Parathyroid adenoma (tissue), 2 donors: Measurements from ENCODE around the gene MGAT3.
"Not testable (repeated sequence)": the region's sequence is repeated elsewhere in the genome, so short reads cannot be mapped to it uniquely, and the experiment has no call there.

Experiments
- H2AFZ ChIP-seq: fragments of 300-600 bp; sonication (generic); one replicate; pipeline ENCODE4 v1.7.0; 2017; ENCODE audit warnings: antibody characterized with exemption, mild to moderate bottlenecking
- H3K27ac ChIP-seq: fragments of 300-600 bp; sonication (generic); one replicate; pipeline ENCODE4 v1.7.0; 2017
- H3K27me3 ChIP-seq: fragments of 300-600 bp; sonication (generic); one replicate; pipeline ENCODE4 v1.7.0; 2017; ENCODE audit warnings: low read length; ENCODE audit not compliant: control insufficient read depth, insufficient read depth
- H3K36me3 ChIP-seq: fragments of 300-600 bp; sonication (generic); one replicate; pipeline ENCODE4 v1.7.0; 2017; ENCODE audit warnings: low read length; ENCODE audit not compliant: control insufficient read depth, insufficient read depth
- H3K4me1 ChIP-seq: fragments of 300-600 bp; sonication (generic); one replicate; pipeline ENCODE4 v1.7.0; 2017; ENCODE audit warnings: control low read depth
- H3K4me2 ChIP-seq: fragments of 300-600 bp; sonication (generic); one replicate; pipeline ENCODE4 v1.7.0; 2017; ENCODE audit warnings: low read length
- H3K4me3 ChIP-seq: fragments of 300-600 bp; sonication (generic); one replicate; pipeline ENCODE4 v1.7.0; 2017; ENCODE audit warnings: low read depth, low read length
- H3K79me2 ChIP-seq: fragments of 300-600 bp; sonication (generic); one replicate; pipeline ENCODE4 v1.7.0; 2017; ENCODE audit warnings: control low read depth
- H3K9ac ChIP-seq: fragments of 300-600 bp; sonication (generic); one replicate; pipeline ENCODE4 v1.7.0; 2017; ENCODE audit warnings: mild to moderate bottlenecking
- H3K9me3 ChIP-seq: fragments of 300-600 bp; sonication (generic); one replicate; pipeline ENCODE4 v1.7.0; 2017; ENCODE audit warnings: low read length; ENCODE audit not compliant: control insufficient read depth
- TF ChIP-seq, protein P1 (sequence below): fragments of 300-600 bp; sonication (generic); IDR thresholded peaks from one replicate; pipeline ENCODE4 v1.7.0; 2017; ENCODE audit warnings: antibody characterized with exemption, mild to moderate bottlenecking
- donor health status: primary hyperparathyroidism.

Gene MGAT3

DNA sequence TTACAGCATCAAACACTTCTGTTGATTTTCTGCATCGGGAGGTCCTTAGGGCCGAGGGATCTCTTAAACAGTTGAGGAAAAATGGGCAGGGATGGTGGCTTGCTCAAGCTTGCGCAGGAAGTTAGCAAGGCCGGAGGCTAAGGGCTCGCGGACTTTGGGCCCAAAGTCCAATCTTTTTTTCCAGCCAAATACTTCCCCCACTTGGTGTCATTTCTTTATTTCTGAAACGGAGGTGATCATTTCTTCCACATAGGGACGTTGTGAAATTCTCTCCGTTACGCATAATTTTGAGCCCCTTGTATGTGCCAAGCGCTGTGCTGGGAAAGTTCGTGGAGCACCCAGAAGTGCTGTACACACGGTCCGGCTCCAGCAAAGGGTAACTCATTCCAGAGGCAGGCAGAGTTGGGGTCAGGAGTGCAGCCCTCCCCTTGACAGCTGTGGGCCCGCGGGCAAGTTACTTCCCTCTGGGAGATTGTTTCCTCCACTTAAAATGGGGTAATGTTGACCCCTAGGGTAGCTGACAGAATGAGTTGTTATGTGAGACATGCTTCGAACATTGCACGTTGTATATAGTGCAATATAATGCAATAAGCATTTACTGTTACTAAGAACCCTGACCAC, 46.1 kb downstream of the MGAT3 start:
- H3K27me3 ChIP-seq: no peaks in the 10 kb centered on the region
- H3K36me3 ChIP-seq: no peaks in the 10 kb centered on the region
- peaks cover 17% of the 10 kb centered on the region for H3K4me1 ChIP-seq
- H2AFZ ChIP-seq: peak overlapping the region; percentile 68
- peak overlapping the region; percentile 73 for H3K4me2 ChIP-seq
- H3K79me2 ChIP-seq: peaks cover 32% of the 10 kb centered on the region
- no peak overlapping the region for H3K9ac ChIP-seq
- H3K4me3 ChIP-seq: peak overlapping the region; percentile 79
- TF ChIP-seq, protein P1, sequence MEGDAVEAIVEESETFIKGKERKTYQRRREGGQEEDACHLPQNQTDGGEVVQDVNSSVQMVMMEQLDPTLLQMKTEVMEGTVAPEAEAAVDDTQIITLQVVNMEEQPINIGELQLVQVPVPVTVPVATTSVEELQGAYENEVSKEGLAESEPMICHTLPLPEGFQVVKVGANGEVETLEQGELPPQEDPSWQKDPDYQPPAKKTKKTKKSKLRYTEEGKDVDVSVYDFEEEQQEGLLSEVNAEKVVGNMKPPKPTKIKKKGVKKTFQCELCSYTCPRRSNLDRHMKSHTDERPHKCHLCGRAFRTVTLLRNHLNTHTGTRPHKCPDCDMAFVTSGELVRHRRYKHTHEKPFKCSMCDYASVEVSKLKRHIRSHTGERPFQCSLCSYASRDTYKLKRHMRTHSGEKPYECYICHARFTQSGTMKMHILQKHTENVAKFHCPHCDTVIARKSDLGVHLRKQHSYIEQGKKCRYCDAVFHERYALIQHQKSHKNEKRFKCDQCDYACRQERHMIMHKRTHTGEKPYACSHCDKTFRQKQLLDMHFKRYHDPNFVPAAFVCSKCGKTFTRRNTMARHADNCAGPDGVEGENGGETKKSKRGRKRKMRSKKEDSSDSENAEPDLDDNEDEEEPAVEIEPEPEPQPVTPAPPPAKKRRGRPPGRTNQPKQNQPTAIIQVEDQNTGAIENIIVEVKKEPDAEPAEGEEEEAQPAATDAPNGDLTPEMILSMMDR: no peak
- no peaks in the 10 kb centered on the region for H3K9me3 ChIP-seq
- H3K27ac ChIP-seq: peak overlapping the region; percentile 82

DNA sequence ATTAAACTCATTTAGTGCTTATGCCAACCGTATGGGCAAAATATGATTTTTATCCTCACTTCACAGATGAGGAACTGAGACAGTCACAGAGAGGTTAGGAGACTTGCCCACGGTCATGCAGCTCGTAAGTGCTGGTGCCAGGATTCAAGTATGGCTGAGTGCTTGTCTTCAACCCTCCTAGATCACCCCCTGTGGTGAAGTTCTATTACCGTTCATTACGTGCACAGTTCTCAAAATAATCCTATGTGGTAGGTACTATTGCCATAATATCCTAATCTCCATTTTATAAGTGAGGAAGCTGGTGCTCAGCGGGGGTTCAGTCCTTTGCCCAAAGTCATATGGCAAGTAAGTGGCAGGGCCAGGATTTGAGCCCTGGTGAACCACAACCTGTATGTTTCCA, 46.8 kb downstream of the MGAT3 start:
- H3K27me3 ChIP-seq: no peaks in the 10 kb centered on the region
- peak overlapping the region; percentile 73 for H3K4me2 ChIP-seq
- no peaks in the 10 kb centered on the region for H3K9me3 ChIP-seq
- H2AFZ ChIP-seq: no peak overlapping the region
- no peak overlapping the region for H3K9ac ChIP-seq
- no peak overlapping the region for H3K27ac ChIP-seq
- H3K79me2 ChIP-seq: peaks cover 36% of the 10 kb centered on the region
- peaks cover 17% of the 10 kb centered on the region for H3K4me1 ChIP-seq
- H3K36me3 ChIP-seq: no peaks in the 10 kb centered on the region
- TF ChIP-seq, protein P1: no peak
- H3K4me3 ChIP-seq: no peak overlapping the region

DNA sequence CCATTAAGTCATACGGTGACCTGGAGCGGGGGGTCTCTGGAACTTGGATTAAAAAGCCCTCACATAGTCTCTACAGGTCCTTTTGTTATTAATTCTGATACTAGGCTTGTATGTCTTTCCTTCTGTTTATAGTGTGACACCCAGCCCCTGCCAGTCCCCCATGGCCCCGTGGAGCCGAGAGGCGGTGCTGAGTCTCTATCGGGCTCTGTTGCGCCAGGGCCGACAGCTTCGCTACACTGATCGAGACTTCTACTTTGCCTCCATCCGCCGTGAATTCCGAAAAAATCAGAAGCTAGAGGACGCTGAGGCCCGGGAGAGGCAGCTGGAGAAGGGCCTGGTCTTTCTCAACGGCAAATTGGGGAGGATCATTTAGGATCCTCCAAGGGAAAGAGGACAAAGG, 47.3 kb downstream of the MGAT3 start:
- TF ChIP-seq, protein P1: no peak
- H3K4me1 ChIP-seq: peaks cover 17% of the 10 kb centered on the region
- H3K4me2 ChIP-seq: no peak overlapping the region
- no peaks in the 10 kb centered on the region for H3K36me3 ChIP-seq
- no peak overlapping the region for H3K4me3 ChIP-seq
- H3K27me3 ChIP-seq: no peaks in the 10 kb centered on the region
- no peak overlapping the region for H3K27ac ChIP-seq
- H2AFZ ChIP-seq: no peak overlapping the region
- no peak overlapping the region for H3K9ac ChIP-seq
- peaks cover 36% of the 10 kb centered on the region for H3K79me2 ChIP-seq
- no peaks in the 10 kb centered on the region for H3K9me3 ChIP-seq

DNA sequence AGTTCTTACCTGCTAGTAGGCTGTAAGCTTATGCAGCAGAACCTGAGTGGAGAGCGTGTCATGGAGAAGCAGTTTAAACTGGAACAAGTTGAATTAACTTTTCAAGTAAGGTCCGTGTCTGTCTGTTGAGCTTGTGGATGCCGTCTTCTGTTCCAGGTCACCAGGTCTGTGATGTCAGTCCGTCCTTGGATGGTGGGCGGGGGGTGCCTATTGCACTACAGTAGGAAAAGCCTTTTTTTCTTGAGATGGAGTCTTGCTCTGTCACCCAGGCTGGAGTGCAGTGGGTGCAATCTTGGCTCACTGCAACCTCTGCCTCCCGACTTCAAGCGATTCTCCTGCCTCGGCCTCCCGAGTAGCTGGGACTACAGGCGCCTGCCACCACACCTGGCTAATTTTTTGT, 50.2 kb downstream of the MGAT3 start:
- H3K4me2 ChIP-seq, H3K4me1 ChIP-seq, H3K9me3 ChIP-seq, H2AFZ ChIP-seq, H3K27ac ChIP-seq, H3K27me3 ChIP-seq, H3K9ac ChIP-seq, H3K4me3 ChIP-seq, H3K36me3 ChIP-seq: not testable (repeated sequence)
- peaks cover 36% of the 10 kb centered on the region for H3K79me2 ChIP-seq

DNA sequence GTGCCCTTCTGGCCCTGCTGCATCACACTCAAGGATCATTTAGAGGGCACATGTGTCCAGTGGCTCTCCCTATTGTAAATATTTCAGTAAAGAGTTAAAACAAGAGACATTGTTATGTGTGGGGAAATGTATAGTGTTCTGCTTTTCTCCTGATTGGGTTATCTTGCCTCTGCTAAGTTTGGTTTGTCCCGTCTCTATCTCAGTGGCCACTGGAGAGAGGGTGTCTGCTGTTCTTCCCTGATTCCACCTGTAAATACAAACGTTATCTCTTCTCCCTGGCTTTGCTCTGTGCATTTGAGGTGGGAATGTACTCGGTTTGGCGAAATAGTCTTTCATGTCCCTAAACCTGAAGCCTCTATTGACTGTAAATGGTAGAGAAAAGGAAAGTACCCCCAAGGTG, 51.6 kb downstream of the MGAT3 start:
- peaks cover 29% of the 10 kb centered on the region for H3K79me2 ChIP-seq
- no peaks in the 10 kb centered on the region for H3K36me3 ChIP-seq
- H3K4me1 ChIP-seq: peaks cover 4% of the 10 kb centered on the region
- H3K27me3 ChIP-seq: no peaks in the 10 kb centered on the region
- no peak overlapping the region for H3K9ac ChIP-seq
- H3K9me3 ChIP-seq: no peaks in the 10 kb centered on the region
- TF ChIP-seq, protein P1: no peak
- no peak overlapping the region for H3K27ac ChIP-seq
- H2AFZ ChIP-seq: no peak overlapping the region
- H3K4me3 ChIP-seq: no peak overlapping the region
- H3K4me2 ChIP-seq: no peak overlapping the region
